MM.1S (cell line): ENCODE results near the gene LRCH4.
A peak's percentile ranks its signal among the peaks of the same experiment; 100 is the strongest.

ENCODE experiments used
- CTCF ChIP-seq: fragments of 300-600 bp; sonication (generic); IDR thresholded peaks from 2 replicates; pipeline ENCODE4 v1.5.1; 2016; ENCODE audit warnings: antibody characterized with exemption, low read length, mixed read lengths
- EZH2 ChIP-seq: fragments of 300-600 bp; sonication (generic); optimal IDR thresholded peaks from 2 replicates; pipeline ENCODE3; 2017; ENCODE audit warnings: low read depth, mild to moderate bottlenecking, antibody characterized with exemption, low read length, mixed read lengths
- EZH2phosphoT487 ChIP-seq: fragments of 300-600 bp; sonication (generic); IDR thresholded peaks from 2 replicates; pipeline ENCODE4 v1.6.1; 2018; ENCODE audit warnings: antibody characterized with exemption, low read length

GRCh38 chr7:100568896-100569844 lies 16.8 kb downstream of the LRCH4 start:
- TF ChIP-seq CTCF, result peak; percentile 30
- no peak for TF ChIP-seq EZH2
- no peak for TF ChIP-seq EZH2phosphoT487
